Tibial nerve (tissue), 4 donors: ENCODE data around the gene CNTN2. TPM values are rescaled to one million over a fixed set of nuclear protein-coding genes. Genes with fewer than 3 reads are reported as not detected.

Source experiments
- DNase-seq, 2 donors: peaks; one replicate each; pipeline ENCODE4 v3.0.0-alpha.2; 2019; ENCODE audit warnings: low spot score in 2 of 2
- H3K27ac ChIP-seq, 4 donors: fragments of 200-600 bp; sonication (generic) in 3 of 4; one replicate each; pipeline ENCODE4 v1.5.1; 2017 to 2019; ENCODE audit warnings: mild to moderate bottlenecking in 1 of 4
- H3K27me3 ChIP-seq, 2 donors: fragments of 200-600 bp; sonication (generic) in 1 of 2; one replicate each; pipeline versions ENCODE4 v1.5.1 to v1.6.0; 2017 to 2019
- H3K36me3 ChIP-seq, 3 donors: fragments of 200-600 bp; sonication (generic); one replicate each; pipeline ENCODE4 v1.5.1; 2018 to 2019
- H3K4me1 ChIP-seq, 4 donors: fragments of 200-600 bp; sonication (generic) in 3 of 4; one replicate each; pipeline ENCODE4 v1.5.1; 2017 to 2019
- H3K4me3 ChIP-seq, 4 donors: fragments of 200-600 bp; sonication (generic) in 3 of 4; one replicate each; pipeline ENCODE4 v1.5.1; 2017 to 2019; ENCODE audit warnings: mild to moderate bottlenecking in 1 of 4, moderate library complexity in 1 of 4
- H3K9me3 ChIP-seq, 4 donors: fragments of 200-600 bp; sonication (generic) in 3 of 4; one replicate each; pipeline ENCODE4 v1.5.1; 2017 to 2019
- EP300 ChIP-seq, 2 donors: sonication (generic); formaldehyde crosslinking; IDR thresholded peaks; one replicate each; pipeline ENCODE4 v1.6.1; 2017; ENCODE audit warnings: antibody characterized with exemption in 2 of 2, mild to moderate bottlenecking in 1 of 2
- POLR2A ChIP-seq, 2 donors: fragments of 450-650 bp; IDR thresholded peaks; one replicate each; pipeline ENCODE4 v1.6.1; 2017; ENCODE audit warnings: antibody characterized with exemption in 2 of 2, mild to moderate bottlenecking in 2 of 2, moderate library complexity in 2 of 2
- WGBS, 2 donors: methylation state at CpG; one replicate each; pipeline ENCODE4 v1.1.5; 2018; 5-methylcytosine and 5-hydroxymethylcytosine counted together
- total RNA-seq, 4 donors: library from RNA; depleted of rRNA; stranded (reverse); fragments of >200 nt; gene quantifications; one replicate each; pipeline ENCODE4 v1.1.0, GENCODE V29; 2016
- TF ChIP-seq, protein P1 (sequence below), 5 experiments: fragments of 200-600 bp in 3 of 5; fragments of 450-650 bp in 2 of 5; sonication (generic) in 3 of 5; IDR thresholded peaks; one replicate each; pipeline ENCODE4 v1.5.1; 2016 to 2019; ENCODE audit warnings: antibody characterized with exemption in 5 of 5, mild to moderate bottlenecking in 3 of 5, moderate library complexity in 2 of 5

The CNTN2 gene
- total RNA-seq, 4 donors from 2014 or later: 6.1 to 22.2 (median 12.2) TPM

DNA sequence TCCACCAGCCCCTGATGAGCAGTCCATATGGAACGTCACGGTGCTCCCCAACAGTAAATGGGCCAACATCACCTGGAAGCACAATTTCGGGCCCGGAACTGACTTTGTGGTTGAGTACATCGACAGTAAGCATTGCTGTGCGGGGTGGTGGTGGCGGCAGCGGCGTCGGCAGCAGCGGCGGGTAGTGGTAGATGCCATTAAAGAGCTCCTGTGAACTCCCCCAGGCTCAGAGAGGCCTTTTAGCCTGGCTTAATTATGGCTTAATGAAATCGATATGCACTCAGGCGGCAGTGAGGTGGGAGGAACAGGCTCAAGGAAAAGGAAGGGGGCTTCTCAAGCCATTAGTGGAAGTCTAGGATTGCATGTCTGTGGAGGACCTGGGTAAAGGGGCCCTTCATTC is 41.9 kb upstream of the CNTN2 start:
- Histone ChIP-seq H3K36me3 (no peaks in the 10 kb centered on the region), H3K4me3 (no peak overlapping the region), H3K9me3 (no peaks in the 10 kb centered on the region), H3K4me1 (peaks cover 0 to 47% (median 12%) of the 10 kb centered on the region in 4 donors), H3K27me3 (no peaks in the 10 kb centered on the region), H3K27ac (no peak overlapping the region)
- DNase-seq: no peak
- TF ChIP-seq EP300 (IDR thresholded peaks at IDR 0.05): no peak
- TF ChIP-seq POLR2A (IDR thresholded peaks at IDR 0.05): no peak
- TF ChIP-seq, protein P1, sequence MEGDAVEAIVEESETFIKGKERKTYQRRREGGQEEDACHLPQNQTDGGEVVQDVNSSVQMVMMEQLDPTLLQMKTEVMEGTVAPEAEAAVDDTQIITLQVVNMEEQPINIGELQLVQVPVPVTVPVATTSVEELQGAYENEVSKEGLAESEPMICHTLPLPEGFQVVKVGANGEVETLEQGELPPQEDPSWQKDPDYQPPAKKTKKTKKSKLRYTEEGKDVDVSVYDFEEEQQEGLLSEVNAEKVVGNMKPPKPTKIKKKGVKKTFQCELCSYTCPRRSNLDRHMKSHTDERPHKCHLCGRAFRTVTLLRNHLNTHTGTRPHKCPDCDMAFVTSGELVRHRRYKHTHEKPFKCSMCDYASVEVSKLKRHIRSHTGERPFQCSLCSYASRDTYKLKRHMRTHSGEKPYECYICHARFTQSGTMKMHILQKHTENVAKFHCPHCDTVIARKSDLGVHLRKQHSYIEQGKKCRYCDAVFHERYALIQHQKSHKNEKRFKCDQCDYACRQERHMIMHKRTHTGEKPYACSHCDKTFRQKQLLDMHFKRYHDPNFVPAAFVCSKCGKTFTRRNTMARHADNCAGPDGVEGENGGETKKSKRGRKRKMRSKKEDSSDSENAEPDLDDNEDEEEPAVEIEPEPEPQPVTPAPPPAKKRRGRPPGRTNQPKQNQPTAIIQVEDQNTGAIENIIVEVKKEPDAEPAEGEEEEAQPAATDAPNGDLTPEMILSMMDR (IDR thresholded peaks at IDR 0.05): no peak
- WGBS, 2 donors: 95 to 96% methylated on average over 14 of the region's 14 CpGs

DNA sequence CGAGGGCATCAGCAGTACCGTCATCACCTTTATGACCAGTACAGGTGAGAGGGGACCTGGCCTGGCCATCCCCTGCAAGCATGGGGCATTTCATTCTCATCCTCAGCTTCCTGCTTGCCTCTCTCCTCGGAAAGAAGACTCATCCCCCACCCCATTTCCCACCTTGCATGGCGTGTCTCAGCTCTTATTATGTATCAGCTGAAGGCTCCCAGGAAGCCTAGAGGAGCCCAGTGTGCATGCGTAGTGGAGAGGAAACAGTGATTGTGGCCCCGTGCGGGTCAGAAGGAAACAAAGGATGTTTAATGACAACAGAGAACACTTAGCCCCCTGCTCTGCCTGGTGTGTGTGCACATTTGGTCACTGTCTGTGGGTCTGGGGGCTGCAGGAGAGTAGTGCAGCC is 40.3 kb upstream of the CNTN2 start:
- no peak for TF ChIP-seq EP300 (IDR thresholded peaks at IDR 0.05)
- WGBS, 2 donors: 77 to 84% methylated on average over 7 of the region's 7 CpGs
- no peak for DNase-seq
- no peak overlapping the region for H3K4me3 ChIP-seq
- H3K9me3 ChIP-seq: no peaks in the 10 kb centered on the region
- H3K27ac ChIP-seq: no peak overlapping the region
- H3K27me3 ChIP-seq: no peaks in the 10 kb centered on the region
- H3K4me1 ChIP-seq: peaks cover 0 to 35% (median 8%) of the 10 kb centered on the region in 4 donors
- no peaks in the 10 kb centered on the region for H3K36me3 ChIP-seq

DNA sequence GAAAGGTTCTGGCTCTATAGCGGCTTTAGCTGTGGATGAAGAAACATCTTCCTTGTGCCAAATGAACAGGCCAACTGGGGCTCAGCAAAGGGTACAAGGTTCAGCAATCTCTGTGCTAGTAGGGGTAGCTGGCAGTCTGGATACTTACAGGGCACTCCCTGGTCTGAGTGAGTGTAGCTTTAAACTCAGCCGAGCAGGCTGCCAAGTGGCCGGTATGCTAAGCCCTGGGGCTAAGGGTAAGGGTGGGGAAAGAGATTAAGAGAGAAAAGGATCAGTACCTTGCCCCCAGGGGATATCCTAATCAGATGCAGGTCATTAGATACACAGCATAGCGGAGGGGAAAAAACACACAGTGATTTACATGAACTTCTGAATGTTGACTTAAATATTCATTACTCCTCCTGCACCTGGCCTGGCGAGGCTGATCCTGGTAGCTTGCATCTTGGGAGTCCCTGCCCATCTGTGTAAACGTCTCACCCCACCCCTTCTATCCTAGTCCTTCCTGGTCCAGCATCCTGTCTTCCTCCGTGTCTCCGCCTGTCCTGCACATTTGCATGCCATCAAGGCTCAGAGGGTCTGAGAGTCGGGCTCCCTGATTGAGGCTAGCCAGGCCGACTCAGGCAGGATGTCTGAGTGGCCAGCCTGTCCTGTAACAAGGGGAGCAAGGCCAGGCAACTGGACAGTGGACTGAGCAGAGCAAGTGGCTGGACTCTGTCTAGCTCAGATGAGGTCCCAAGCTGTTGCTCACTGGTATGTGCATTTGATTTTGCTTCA is 39.5 kb upstream of the CNTN2 start:
- Histone ChIP-seq H3K36me3 (no peaks in the 10 kb centered on the region), H3K27me3 (no peaks in the 10 kb centered on the region), H3K4me1 (peaks cover 0 to 28% (median 7%) of the 10 kb centered on the region in 4 donors), H3K27ac (peak overlapping the region in 2 of 4 donors; percentile 41 to 71), H3K4me3 (no peak overlapping the region), H3K9me3 (no peaks in the 10 kb centered on the region)
- whole genome bisulfite sequencing, 2 donors: 58 to 62% methylated on average over 10 of the region's 10 CpGs
- no peak for TF ChIP-seq POLR2A (IDR thresholded peaks at IDR 0.05)
- TF ChIP-seq EP300 (IDR thresholded peaks at IDR 0.05): no peak
- TF ChIP-seq, protein P1 (IDR thresholded peaks at IDR 0.05): no peak
- DNase-seq: no peak

DNA sequence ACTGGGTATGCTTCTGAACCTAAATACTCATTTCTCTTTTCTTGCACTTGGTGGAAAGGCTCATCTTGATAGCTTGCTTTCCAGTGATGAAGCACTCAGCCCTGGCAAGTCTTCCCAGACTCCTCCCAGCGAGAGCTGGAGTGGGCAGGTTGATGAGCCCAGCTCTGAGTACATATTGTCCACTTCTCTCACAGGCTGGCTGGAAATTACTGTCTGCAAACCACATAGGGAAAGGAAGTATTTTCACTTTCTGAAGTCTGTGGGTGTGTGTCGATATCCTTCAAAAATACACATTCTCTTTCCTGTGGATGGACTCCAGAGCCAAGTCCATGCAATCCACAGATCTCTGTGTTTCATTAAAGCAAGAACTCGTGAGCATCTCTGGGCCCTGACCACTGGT is 38.7 kb upstream of the CNTN2 start:
- no peaks in the 10 kb centered on the region for H3K27me3 ChIP-seq
- WGBS, 2 donors: 30 to 59% methylated on average over 3 of the region's 3 CpGs
- peak overlapping the region in 2 of 4 donors; percentile 41 to 71 for H3K27ac ChIP-seq
- no peaks in the 10 kb centered on the region for H3K9me3 ChIP-seq
- TF ChIP-seq EP300 (IDR thresholded peaks at IDR 0.05) (no peak), POLR2A (IDR thresholded peaks at IDR 0.05) (no peak)
- TF ChIP-seq, protein P1 (IDR thresholded peaks at IDR 0.05): no peak
- H3K4me3 ChIP-seq: no peak overlapping the region
- peak in 1 of 2 donors; percentile 43 for DNase-seq
- peaks cover 0 to 28% (median 7%) of the 10 kb centered on the region in 4 donors for H3K4me1 ChIP-seq
- H3K36me3 ChIP-seq: no peaks in the 10 kb centered on the region

DNA sequence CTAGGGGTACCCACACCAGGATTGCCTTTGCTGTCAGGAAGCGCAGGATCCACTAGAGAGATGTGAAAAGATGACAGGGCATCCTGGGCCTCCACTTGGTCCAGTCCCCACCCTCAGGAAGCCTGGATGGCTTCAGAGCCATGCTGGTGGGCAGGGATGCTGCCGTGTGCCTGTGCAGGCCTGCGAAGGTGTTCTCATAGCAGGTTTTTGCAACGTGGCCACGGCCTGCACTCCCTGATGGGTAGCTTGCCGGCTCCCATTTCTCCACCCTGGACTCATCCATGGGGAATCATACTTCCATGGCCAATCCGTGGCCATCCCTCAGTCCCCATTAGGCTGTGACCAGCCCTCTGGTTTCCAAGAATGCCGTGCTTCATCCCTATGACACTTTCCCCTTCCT is 34.1 kb upstream of the CNTN2 start:
- no peaks in the 10 kb centered on the region for H3K27me3 ChIP-seq
- DNase-seq: no peak
- H3K36me3 ChIP-seq: no peaks in the 10 kb centered on the region
- 82 to 95% methylated on average over 8 of the region's 8 CpGs for WGBS, 2 donors
- peaks cover 0 to 30% (median 2%) of the 10 kb centered on the region in 4 donors for H3K4me1 ChIP-seq
- H3K9me3 ChIP-seq: no peaks in the 10 kb centered on the region
- TF ChIP-seq EP300 (IDR thresholded peaks at IDR 0.05): no peak
- TF ChIP-seq POLR2A (IDR thresholded peaks at IDR 0.05): no peak
- TF ChIP-seq, protein P1 (IDR thresholded peaks at IDR 0.05): no peak
- no peak overlapping the region for H3K27ac ChIP-seq
- H3K4me3 ChIP-seq: no peak overlapping the region
